HepG2 (cell line): ENCODE results near the gene IL27RA. TPM values are rescaled to one million over a fixed set of nuclear protein-coding genes. Genes with fewer than 3 reads are reported as not detected.

Experiments
- ATAC-seq: fragments of 200-7000 bp; cut with Tn5 transposase; 3 replicates; pipeline ENCODE4 v1.9.1; 2020; ENCODE audit warnings: mild to moderate bottlenecking, moderate library complexity
- BruUV-seq: library from RNA; stranded (reverse); fragments of 400-500 nt; replicated peaks from 2 replicates; lab custom pipeline; 2021; lab: Mats Ljungman, UMichigan
- CTCF ChIA-PET: fragments of 300-600 bp; formaldehyde crosslinking; extraction: SDS; loops from one replicate; lab custom pipeline; 2021; ENCODE audit warnings: low total read pairs, inconsistent platforms, low intra/inter-chr PET ratio; lab: Yijun Ruan, JAX
- POLR2A ChIA-PET: fragments of 350-600 bp; sonication (Branson Sonifier 250); formaldehyde crosslinking; loops from one replicate; lab custom pipeline; 2020; ENCODE audit warnings: antibody characterized with exemption, inconsistent platforms; lab: Yijun Ruan, JAX
- DNase-seq: peaks from one replicate; pipeline ENCODE4 v3.0.0-alpha.2; 2015; ENCODE audit warnings: low spot score
- FAIRE-seq: peaks from 3 replicates; lab custom pipeline; 2011; peaks lifted over from hg19 to GRCh38; lab: Jason Lieb, UNC
- H2AFZ ChIP-seq: one replicate; pipeline ENCODE4 v1.6.1; 2011; ENCODE audit warnings: low read length, inconsistent platforms
- H3K27ac ChIP-seq: fragments of 300-600 bp; 3 replicates; pipeline ENCODE4 v1.8.0; 2011; ENCODE audit warnings: mixed run types, mild to moderate bottlenecking, mixed read lengths, low read length, inconsistent platforms; ENCODE audit not compliant: insufficient read depth; ENCODE audit errors: extremely low read length
- H3K27me3 ChIP-seq, 2 experiments: fragments of 200-600 bp in 1 of 2; 2 replicates in 1 of 2; 3 replicates in 1 of 2; pipeline versions ENCODE4 v1.6.0 to v1.8.0; 2011; ENCODE audit warnings: low read length in 2 of 2, mild to moderate bottlenecking in 2 of 2, moderate library complexity in 2 of 2, inconsistent platforms in 1 of 2; ENCODE audit not compliant: insufficient read depth in 2 of 2, control insufficient read depth in 1 of 2
- H3K36me3 ChIP-seq, 2 experiments: fragments of 200-600 bp in 1 of 2; replicated peaks in 1 of 2; 2 replicates in 1 of 2; 3 replicates in 1 of 2; pipeline versions ENCODE4 v1.5.1 to v1.8.0; 2011; ENCODE audit warnings: low read length in 2 of 2, inconsistent platforms in 1 of 2; ENCODE audit not compliant: insufficient read depth in 2 of 2, control insufficient read depth in 1 of 2
- H3K4me1 ChIP-seq: 2 replicates; pipeline ENCODE4 v1.5.1; 2012; ENCODE audit warnings: low read length, inconsistent platforms; ENCODE audit not compliant: insufficient read depth
- H3K4me2 ChIP-seq: 2 replicates; pipeline ENCODE4 v1.6.0; 2011; ENCODE audit warnings: low read depth, low read length, inconsistent platforms
- H3K4me3 ChIP-seq, 3 experiments: fragments of 200-600 bp in 1 of 3; sonication (generic), shearing (Covaris generic) in 1 of 3; replicated peaks in 1 of 3; 2 replicates each; pipeline ENCODE4 v1.5.1; 2011 to 2016; ENCODE audit warnings: low read length in 3 of 3, inconsistent platforms in 2 of 3, low read depth in 2 of 3, mild to moderate bottlenecking in 2 of 3, control low read depth in 1 of 3, mixed read lengths in 1 of 3; ENCODE audit not compliant: insufficient read depth in 1 of 3
- H3K79me2 ChIP-seq: one replicate; pipeline ENCODE4 v1.6.1; 2011; ENCODE audit warnings: low read length, inconsistent platforms; ENCODE audit not compliant: insufficient read depth
- H3K9ac ChIP-seq: 2 replicates; pipeline ENCODE4 v1.6.0; 2011; ENCODE audit warnings: mild to moderate bottlenecking, low read depth, low read length, inconsistent platforms; ENCODE audit not compliant: insufficient read depth
- H3K9me3 ChIP-seq: 2 replicates; pipeline ENCODE4 v1.5.1; 2012; ENCODE audit warnings: mild to moderate bottlenecking, low read length
- H4K20me1 ChIP-seq: 2 replicates; pipeline ENCODE4 v1.6.0; 2011; ENCODE audit warnings: inconsistent platforms, mild to moderate bottlenecking, low read length, moderate library complexity; ENCODE audit not compliant: insufficient read depth
- CREM ChIP-seq, 2 experiments: sonication (generic) in 1 of 2; formaldehyde crosslinking in 1 of 2; IDR thresholded peaks; 2 replicates each; pipeline versions ENCODE4 v1.4.0 to v1.6.1; 2016 to 2020; ENCODE audit warnings: antibody characterized with exemption in 1 of 2, mild to moderate bottlenecking in 1 of 2, missing genetic modification reagents in 1 of 2
- FOSL2 ChIP-seq: sonication (generic); formaldehyde crosslinking; IDR thresholded peaks from 2 replicates; pipeline ENCODE4 v1.4.0; 2020; ENCODE audit warnings: missing genetic modification reagents
- HOXD1 ChIP-seq: sonication (generic); formaldehyde crosslinking; IDR thresholded peaks from 2 replicates; pipeline ENCODE4 v1.5.0; 2020; ENCODE audit warnings: missing genetic modification reagents
- MAFK ChIP-seq, 2 experiments: IDR thresholded peaks in 1 of 2; conservative IDR thresholded peaks in 1 of 2; 2 replicates each; pipeline ENCODE4 v1.6.1; 2011; ENCODE audit warnings: improper control_type of control experiment in 2 of 2, low read length in 2 of 2
- PBX3 ChIP-seq: sonication (generic); formaldehyde crosslinking; IDR thresholded peaks from 2 replicates; pipeline ENCODE4 v1.8.1; 2023; ENCODE audit warnings: missing genetic modification reagents, inconsistent platforms, borderline replicate concordance
- ZBTB1 ChIP-seq: sonication (generic); formaldehyde crosslinking; IDR thresholded peaks from 2 replicates; pipeline ENCODE4 v1.4.0; 2020; ENCODE audit warnings: missing genetic modification reagents, borderline replicate concordance
- ZNF121 ChIP-seq: sonication (generic); formaldehyde crosslinking; IDR thresholded peaks from 2 replicates; pipeline ENCODE4 v1.5.0; 2020; ENCODE audit warnings: mild to moderate bottlenecking, missing genetic modification reagents
- ZNF143 ChIP-seq: sonication (generic); formaldehyde crosslinking; IDR thresholded peaks from 2 replicates; pipeline ENCODE4 v1.4.0; 2020; ENCODE audit warnings: missing genetic modification reagents
- WGBS: methylation state at CpG from one replicate; pipeline ENCODE4 v1.1.6; 2017; ENCODE audit warnings: low lambda C conversion rate; 5-methylcytosine and 5-hydroxymethylcytosine counted together
- in situ Hi-C: cut with HindIII; loops from 2 replicates; pipeline ENCODE4 v1.10.0; 2017; ENCODE audit warnings: low pct_unique_long_range_greater_than_20kb; ENCODE audit not compliant: extremely low pct_ligation_motif_present
- intact Hi-C: fragments of 100-400 bp; cut with micrococcal nuclease; formaldehyde crosslinking; loops from one replicate; pipeline ENCODE4 v1.10.0; 2022; ENCODE audit not compliant: unreplicated experiment
- polyA plus RNA-seq, 8 experiments: library from polyadenylated mRNA; depleted of rRNA in 3 of 8; stranded (reverse) in 7 of 8; unstranded in 1 of 8; fragments of >200 nt; fragmentation: Illumina TruSeq in 4 of 8; extraction: Trizol in 4 of 8; gene quantifications; 2 replicates each; pipeline versions ENCODE4 v1.2.1 to v1.2.3, GENCODE V29; 2011 to 2016; ENCODE audit warnings: low read depth in 4 of 8, missing spikeins in 1 of 8, mixed read lengths in 1 of 8; ENCODE audit not compliant: insufficient read depth in 1 of 8
- total RNA-seq, 5 experiments: library from RNA; depleted of rRNA; stranded (reverse); fragments of >200 nt; fragmentation: Illumina TruSeq; extraction: Trizol; gene quantifications; 2 replicates each; pipeline ENCODE4 v1.2.3, GENCODE V29; 2016; ENCODE audit warnings: low read depth in 1 of 5

The IL27RA gene
- total and polyA plus RNA-seq, 2 of the 13 experiments (the other 11 are each of a cell fraction or from before 2014, with no cell fraction given), result 3.5 to 8.1 TPM

- Histone ChIP-seq H3K4me3 (no peak overlapping the region), H3K79me2 (no peaks in the 10 kb centered on the region), H3K4me1 (peaks cover 30% of the 10 kb centered on the region), H3K9me3 (no peaks in the 10 kb centered on the region), H3K27me3 (no peaks in the 10 kb centered on the region; a peak in 1 of 5 replicates), H3K4me2 (no peak overlapping the region), H3K27ac (no peak overlapping the region), H2AFZ (no peak overlapping the region), H3K36me3 (peaks cover 13 to 23% of the 10 kb centered on the region in 2 experiments; a peak in 4 of 5 replicates), H4K20me1 (no peaks in the 10 kb centered on the region), H3K9ac (no peak overlapping the region)
- CTCF ChIA-PET, result no interaction called here
- WGBS, result 95% methylated on average over 8 of the region's 8 CpGs
- no TSS peak for BruUV-seq
- TF ChIP-seq HOXD1 (CRISPR knock-in tag), result no peak
- no peak for TF ChIP-seq ZBTB1
- no peak for TF ChIP-seq CREM (IDR thresholded peaks at IDR 0.05)
- no peak for TF ChIP-seq CREM (CRISPR knock-in tag; IDR thresholded peaks at IDR 0.05)
- TF ChIP-seq PBX3 (CRISPR knock-in tag), result no peak
- TF ChIP-seq MAFK (conservative IDR thresholded peaks at IDR 0.05 in 1 of 2, IDR thresholded peaks at IDR 0.05 in 1 of 2; ENCODE audit: low read length in 2 of 2), result no peak
- TF ChIP-seq FOSL2, result no peak
- FAIRE-seq (no peak), DNase-seq (no peak), ATAC-seq (no peak)
- POLR2A ChIA-PET, result no interaction called here
- in situ Hi-C loops (no loop called here), intact Hi-C loops (no loop called here)
These were observed 41.5 kb upstream of the IL27RA start for GRCh38 chr19:13990085-13990484.

- no peak overlapping the region for H3K4me2 ChIP-seq
- no peak overlapping the region for H3K9ac ChIP-seq
- H3K4me3 ChIP-seq, result no peak overlapping the region
- BruUV-seq, result no TSS peak
- H3K4me1 ChIP-seq, result peaks cover 13% of the 10 kb centered on the region
- ChIA-PET CTCF (no interaction called here), POLR2A (interaction anchor here (0.6 kb wide), 1 partner anchor 23 kb away, joined by 3 read pairs; no protein-coding TSS in a partner anchor)
- 95% methylated on average over 7 of the region's 7 CpGs for WGBS
- H2AFZ ChIP-seq, result no peak overlapping the region
- H3K36me3 ChIP-seq, result peaks cover 17 to 27% of the 10 kb centered on the region in 2 experiments; a peak in 4 of 5 replicates
- TF ChIP-seq ZNF121 (CRISPR knock-in tag) (peak; percentile 65), ZNF143 (no peak)
- FAIRE-seq, result no peak
- no peaks in the 10 kb centered on the region for H3K9me3 ChIP-seq
- H3K27ac ChIP-seq, result no peak overlapping the region
- H4K20me1 ChIP-seq, result no peaks in the 10 kb centered on the region
- H3K27me3 ChIP-seq, result no peaks in the 10 kb centered on the region; a peak in 1 of 5 replicates
- in situ Hi-C loops (no loop called here), intact Hi-C loops (no loop called here)
- DNase-seq, result no peak
- ATAC-seq, result no peak
- no peaks in the 10 kb centered on the region for H3K79me2 ChIP-seq
These were observed 39.5 kb upstream of the IL27RA start for GRCh38 chr19:13992025-13992424.
